Coronary artery (tissue), 2 donors: ENCODE measurements around the gene CTNNA3.

Source experiments
- DNase-seq: peaks from one replicate; pipeline ENCODE4 v3.0.0-alpha.2; 2017; ENCODE audit warnings: low spot score
- H3K27ac ChIP-seq, 2 donors: fragments of 200-600 bp; sonication (generic); one replicate each; pipeline ENCODE4 v1.5.1; 2016 to 2019
- H3K4me3 ChIP-seq: fragments of 200-600 bp; sonication (generic); 2 replicates; pipeline ENCODE4 v1.5.1; 2016; ENCODE audit warnings: mild to moderate bottlenecking, moderate library complexity
- CTCF ChIP-seq: fragments of 200-600 bp; sonication (generic); IDR thresholded peaks from one replicate; pipeline ENCODE4 v1.5.1; 2019; ENCODE audit warnings: antibody characterized with exemption

The CTNNA3 gene

GRCh38 chr10:66144016-66144415, 1552.0 kb downstream of the CTNNA3 start:
- no peak for DNase-seq
- no peak overlapping the region for H3K4me3 ChIP-seq
- no peak for TF ChIP-seq CTCF
- no peak overlapping the region for H3K27ac ChIP-seq

GRCh38 chr10:66102756-66103155, 1593.2 kb downstream of the CTNNA3 start:
- H3K4me3 ChIP-seq: no peak overlapping the region
- TF ChIP-seq CTCF: no peak
- no peak overlapping the region for H3K27ac ChIP-seq
- DNase-seq: no peak

- no peak for TF ChIP-seq CTCF
- Histone ChIP-seq H3K27ac (no peak overlapping the region), H3K4me3 (no peak overlapping the region)
- DNase-seq: no peak
Observed at GRCh38 chr10:66098595-66099480, 1597.2 kb downstream of the CTNNA3 start.

- TF ChIP-seq CTCF: no peak
- no peak for DNase-seq
- Histone ChIP-seq H3K27ac (no peak overlapping the region), H3K4me3 (no peak overlapping the region)
Observed at GRCh38 chr10:66095610-66096009, 1600.4 kb downstream of the CTNNA3 start.

GRCh38 chr10:66085906-66086305, 1610.1 kb downstream of the CTNNA3 start:
- Histone ChIP-seq H3K4me3 (no peak overlapping the region), H3K27ac (no peak overlapping the region)
- DNase-seq: no peak
- no peak for TF ChIP-seq CTCF

- no peak for TF ChIP-seq CTCF
- Histone ChIP-seq H3K4me3 (no peak overlapping the region), H3K27ac (no peak overlapping the region)
- no peak for DNase-seq
Observed at GRCh38 chr10:66071907-66072306, 1624.1 kb downstream of the CTNNA3 start.

GRCh38 chr10:66058594-66058993, 1637.4 kb downstream of the CTNNA3 start:
- no peak for DNase-seq
- TF ChIP-seq CTCF: no peak
- no peak overlapping the region for H3K27ac ChIP-seq
- H3K4me3 ChIP-seq: no peak overlapping the region
